ENCODE results near the gene RPS21. TPM values are rescaled to one million over a fixed set of nuclear protein-coding genes. Genes with fewer than 3 reads are reported as not detected.

The RPS21 gene
- total RNA-seq, 1 donor from 2014 or later, result 821 TPM

- no peak for FAIRE-seq
- no peak for DNase-seq (ENCODE audit: low spot score in 2 of 2)
Observed at GRCh38 chr20:62436692-62437091, 49.8 kb downstream of the RPS21 start.

GRCh38 chr20:62437496-62437895 lies 50.6 kb downstream of the RPS21 start:
- no peak for DNase-seq (ENCODE audit: low spot score in 2 of 2)
- no peak for FAIRE-seq

- no peak for FAIRE-seq
- no peak for DNase-seq (ENCODE audit: low spot score in 2 of 2)
Observed at GRCh38 chr20:62437927-62438326, 51.0 kb downstream of the RPS21 start.

Other genes starting within 250 kb of the RPS21 start
- 124 TPM for gene PSMA7, start 243.7 kb upstream of the RPS21 start, total RNA-seq
- gene SS18L1, start 243.3 kb upstream of the RPS21 start, total RNA-seq, result 86.0 TPM
- gene MTG2, start 204.1 kb upstream of the RPS21 start, total RNA-seq, result 17.5 TPM
- gene HRH3, start 166.8 kb upstream of the RPS21 start, total RNA-seq, result 0.82 TPM
- gene OSBPL2, start 148.6 kb upstream of the RPS21 start, total RNA-seq, result 42.4 TPM
- 41.2 TPM for gene ADRM1, start 84.1 kb upstream of the RPS21 start, total RNA-seq
- gene LAMA5, start 19.8 kb upstream of the RPS21 start, total RNA-seq, result 11.4 TPM
- 2.9 TPM for gene CABLES2, start 20.2 kb downstream of the RPS21 start, total RNA-seq
- not detected for gene RBBP8NL, start 40.4 kb downstream of the RPS21 start, total RNA-seq
- gene GATA5, start 88.9 kb downstream of the RPS21 start, total RNA-seq, result not detected